RWPE2 (cell line): ENCODE data around the gene GRK2.

ENCODE experiments used
- ATAC-seq: fragments of 200-7000 bp; cut with Tn5 transposase; 3 replicates; pipeline ENCODE4 v1.9.1; 2021; ENCODE audit warnings: low read depth
- DNase-seq: peaks from one replicate; pipeline ENCODE4 v3.0.0-alpha.2; 2020; ENCODE audit warnings: low spot score
- H3K27ac ChIP-seq: fragments of 450-650 bp; 2 replicates; pipeline ENCODE4 v1.5.1; 2017; ENCODE audit warnings: mild to moderate bottlenecking; ENCODE audit not compliant: poor library complexity, severe bottlenecking
- H3K27me3 ChIP-seq: fragments of 250-450 bp; sonication (Bioruptor Pico); 2 replicates; pipeline ENCODE4 v1.5.1; 2021; ENCODE audit warnings: mild to moderate bottlenecking, moderate library complexity; ENCODE audit not compliant: insufficient read depth, poor library complexity, severe bottlenecking
- H3K36me3 ChIP-seq: fragments of 250-450 bp; sonication (Bioruptor Pico); 2 replicates; pipeline ENCODE4 v1.5.1; 2020; ENCODE audit warnings: low read depth, mild to moderate bottlenecking, moderate library complexity
- H3K4me1 ChIP-seq: fragments of 250-450 bp; sonication (Bioruptor Pico); 2 replicates; pipeline ENCODE4 v1.5.1; 2021; ENCODE audit warnings: mild to moderate bottlenecking, moderate library complexity; ENCODE audit not compliant: insufficient read depth, poor library complexity, severe bottlenecking
- H3K4me3 ChIP-seq: fragments of 250-450 bp; sonication (Bioruptor Pico); 2 replicates; pipeline ENCODE4 v1.5.1; 2021; ENCODE audit warnings: mild to moderate bottlenecking, moderate library complexity; ENCODE audit not compliant: severe bottlenecking
- H3K9me3 ChIP-seq: fragments of 250-450 bp; sonication (Bioruptor Pico); 2 replicates; pipeline ENCODE4 v1.5.1; 2021; ENCODE audit warnings: mild to moderate bottlenecking, moderate library complexity; ENCODE audit not compliant: severe bottlenecking
- TF ChIP-seq, protein P1 (sequence below): fragments of 450-650 bp; IDR thresholded peaks from one replicate; pipeline ENCODE4 v1.5.1; 2017; ENCODE audit warnings: mild to moderate bottlenecking, moderate library complexity; ENCODE audit not compliant: poor library complexity, severe bottlenecking

The GRK2 gene

GRCh38 chr11:67271541-67272284 lies 5.4 kb downstream of the GRK2 start:
- Histone ChIP-seq H3K9me3 (no peaks in the 10 kb centered on the region), H3K4me1 (peaks cover 27% of the 10 kb centered on the region), H3K27me3 (no peaks in the 10 kb centered on the region), H3K27ac (peak overlapping the region; percentile 83), H3K4me3 (no peak overlapping the region), H3K36me3 (peaks cover 32% of the 10 kb centered on the region)
- DNase-seq: peak; percentile 54
- TF ChIP-seq, protein P1, sequence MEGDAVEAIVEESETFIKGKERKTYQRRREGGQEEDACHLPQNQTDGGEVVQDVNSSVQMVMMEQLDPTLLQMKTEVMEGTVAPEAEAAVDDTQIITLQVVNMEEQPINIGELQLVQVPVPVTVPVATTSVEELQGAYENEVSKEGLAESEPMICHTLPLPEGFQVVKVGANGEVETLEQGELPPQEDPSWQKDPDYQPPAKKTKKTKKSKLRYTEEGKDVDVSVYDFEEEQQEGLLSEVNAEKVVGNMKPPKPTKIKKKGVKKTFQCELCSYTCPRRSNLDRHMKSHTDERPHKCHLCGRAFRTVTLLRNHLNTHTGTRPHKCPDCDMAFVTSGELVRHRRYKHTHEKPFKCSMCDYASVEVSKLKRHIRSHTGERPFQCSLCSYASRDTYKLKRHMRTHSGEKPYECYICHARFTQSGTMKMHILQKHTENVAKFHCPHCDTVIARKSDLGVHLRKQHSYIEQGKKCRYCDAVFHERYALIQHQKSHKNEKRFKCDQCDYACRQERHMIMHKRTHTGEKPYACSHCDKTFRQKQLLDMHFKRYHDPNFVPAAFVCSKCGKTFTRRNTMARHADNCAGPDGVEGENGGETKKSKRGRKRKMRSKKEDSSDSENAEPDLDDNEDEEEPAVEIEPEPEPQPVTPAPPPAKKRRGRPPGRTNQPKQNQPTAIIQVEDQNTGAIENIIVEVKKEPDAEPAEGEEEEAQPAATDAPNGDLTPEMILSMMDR: no peak
- no peak for ATAC-seq

DNA sequence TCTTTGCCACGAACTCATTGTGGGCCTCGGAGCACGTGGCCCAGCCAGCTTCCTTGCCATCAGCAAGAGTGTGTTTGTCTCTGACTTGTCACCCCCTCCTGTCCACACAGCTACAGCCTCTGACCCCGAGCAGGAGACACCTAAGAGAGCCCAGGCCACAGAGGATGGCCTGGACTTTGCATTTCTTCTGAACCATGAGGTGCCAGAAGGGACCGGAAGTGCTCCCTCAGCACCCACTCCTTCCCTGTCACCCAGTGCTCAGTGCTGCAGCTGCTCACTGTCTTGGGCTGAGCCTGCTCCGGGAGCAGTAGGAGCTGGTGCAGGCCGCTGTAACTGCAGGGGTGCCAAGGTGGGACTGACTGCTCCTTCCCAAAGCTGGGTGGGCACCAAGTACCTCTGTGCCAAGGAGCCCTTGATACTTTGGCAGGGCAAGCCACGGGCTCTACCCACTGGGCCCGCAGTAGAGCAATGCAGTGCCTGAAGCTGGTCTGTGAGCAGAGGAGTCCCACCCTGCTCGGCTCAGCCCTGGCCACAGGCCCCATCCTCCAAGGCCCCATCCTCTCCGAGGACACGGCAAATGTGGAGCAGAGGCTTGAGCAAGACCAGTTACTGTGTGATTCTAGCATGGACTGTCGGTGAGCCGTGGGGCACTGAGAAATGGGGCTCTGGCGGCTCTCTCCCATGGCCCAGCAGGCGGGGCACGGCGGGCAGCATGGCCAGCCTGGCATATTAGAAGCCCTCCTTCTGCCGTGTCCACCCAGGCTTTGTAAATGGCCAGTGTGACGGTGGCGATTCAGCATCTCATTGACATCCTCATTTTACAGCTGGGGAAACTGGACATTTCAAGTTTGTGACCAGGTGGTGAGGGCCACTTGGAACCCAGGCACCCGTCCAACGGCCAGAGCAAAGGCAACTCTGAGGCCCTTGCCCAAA lies 6.3 kb downstream of the GRK2 start:
- Histone ChIP-seq H3K4me3 (no peak overlapping the region), H3K27ac (peak overlapping the region; percentile 83), H3K4me1 (peaks cover 36% of the 10 kb centered on the region)

GRCh38 chr11:67273260-67273990 lies 7.2 kb downstream of the GRK2 start:
- TF ChIP-seq, protein P1: no peak
- ATAC-seq: no peak
- H3K4me1 ChIP-seq: peaks cover 32% of the 10 kb centered on the region

More for the DNA sequence above, 6.3 kb downstream of the GRK2 start:
- Histone ChIP-seq H3K36me3 (peaks cover 32% of the 10 kb centered on the region), H3K27me3 (no peaks in the 10 kb centered on the region), H3K9me3 (no peaks in the 10 kb centered on the region)
- no peak for ATAC-seq
- TF ChIP-seq, protein P1: no peak
- peak; percentile 58 for DNase-seq

DNA sequence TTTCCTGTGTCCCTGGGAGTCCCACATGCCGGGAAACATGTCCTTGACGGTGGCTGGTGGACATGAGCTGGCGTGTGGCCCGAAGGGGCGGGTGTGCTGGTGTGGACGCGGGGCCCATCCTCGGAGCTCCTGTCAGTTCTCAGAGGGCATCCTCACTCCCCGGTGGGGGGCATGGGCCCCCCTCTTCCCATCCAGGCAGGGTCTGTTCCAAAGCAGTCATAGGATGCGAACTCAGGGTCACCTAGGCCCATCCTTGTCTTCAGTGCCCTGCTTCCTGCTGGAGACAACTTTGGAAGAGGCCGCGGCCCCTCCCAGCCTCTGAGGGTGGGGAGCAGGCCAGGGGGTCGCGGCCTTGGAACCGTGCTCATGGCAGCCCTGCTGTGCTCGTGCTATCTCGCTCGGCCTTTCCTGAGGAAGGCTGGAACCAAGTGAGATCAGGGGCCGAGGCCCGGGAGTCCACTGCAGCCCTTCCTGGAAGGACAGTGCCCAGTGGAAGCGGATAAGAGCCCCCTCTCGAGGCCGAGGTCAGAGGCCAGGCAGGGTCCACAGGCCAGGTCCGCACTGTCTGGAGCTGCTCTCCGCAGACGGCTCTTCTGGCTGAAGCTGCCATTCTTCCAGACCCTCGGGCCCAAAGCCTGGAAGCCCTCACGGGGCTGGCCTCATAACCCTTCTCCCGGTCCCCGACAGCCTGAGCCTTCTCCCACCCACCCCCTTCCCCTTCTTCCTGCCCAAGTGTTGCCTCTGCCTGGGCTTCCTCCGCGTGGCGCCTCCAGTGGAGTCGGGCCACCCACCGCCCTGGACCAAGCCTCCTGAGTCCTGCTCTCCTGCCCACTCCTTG lies 8.7 kb downstream of the GRK2 start:
- H3K4me1 ChIP-seq: peaks cover 17% of the 10 kb centered on the region
- no peak overlapping the region for H3K27ac ChIP-seq
- H3K36me3 ChIP-seq: peaks cover 28% of the 10 kb centered on the region
- no peaks in the 10 kb centered on the region for H3K9me3 ChIP-seq
- H3K4me3 ChIP-seq: no peak overlapping the region
- DNase-seq (no peak), ATAC-seq (no peak)
- TF ChIP-seq, protein P1: no peak
- no peaks in the 10 kb centered on the region for H3K27me3 ChIP-seq

More at GRCh38 chr11:67273260-67273990, 7.2 kb downstream of the GRK2 start:
- no peak for DNase-seq
- H3K27me3 ChIP-seq: no peaks in the 10 kb centered on the region
- no peaks in the 10 kb centered on the region for H3K9me3 ChIP-seq
- no peak overlapping the region for H3K4me3 ChIP-seq
- H3K36me3 ChIP-seq: peaks cover 25% of the 10 kb centered on the region
- no peak overlapping the region for H3K27ac ChIP-seq
